Suprapubic skin (tissue), 4 donors: ENCODE measurements around the gene ANP32E. TPM values are rescaled to one million over a fixed set of nuclear protein-coding genes. Genes with fewer than 3 reads are reported as not detected.

Experiments used
- DNase-seq, 2 donors: peaks; one replicate each; pipeline ENCODE4 v3.0.0-alpha.2; 2019; ENCODE audit warnings: low spot score in 2 of 2
- H3K27ac ChIP-seq: fragments of 200-600 bp; sonication (generic); one replicate; pipeline ENCODE4 v1.5.1; 2019
- H3K27me3 ChIP-seq: fragments of 200-600 bp; sonication (generic); one replicate; pipeline ENCODE4 v1.5.1; 2019
- H3K36me3 ChIP-seq: fragments of 200-600 bp; sonication (generic); one replicate; pipeline ENCODE4 v1.5.1; 2019
- H3K4me1 ChIP-seq: fragments of 200-600 bp; sonication (generic); one replicate; pipeline ENCODE4 v1.5.1; 2019
- H3K4me3 ChIP-seq: fragments of 200-600 bp; sonication (generic); one replicate; pipeline ENCODE4 v1.5.1; 2019; ENCODE audit warnings: mild to moderate bottlenecking
- H3K9me3 ChIP-seq: fragments of 200-600 bp; sonication (generic); one replicate; pipeline ENCODE4 v1.5.1; 2019
- EP300 ChIP-seq: sonication (generic); formaldehyde crosslinking; IDR thresholded peaks from one replicate; pipeline ENCODE4 v1.6.1; 2017; ENCODE audit warnings: antibody characterized with exemption
- POLR2A ChIP-seq, 2 donors: fragments of 450-650 bp; IDR thresholded peaks; one replicate each; pipeline ENCODE4 v1.6.1; 2017; ENCODE audit warnings: antibody characterized with exemption in 2 of 2, mild to moderate bottlenecking in 2 of 2, moderate library complexity in 2 of 2
- POLR2AphosphoS5 ChIP-seq, 3 donors: sonication (generic); formaldehyde crosslinking; IDR thresholded peaks; one replicate each; pipeline ENCODE4 v1.6.1; 2017; ENCODE audit warnings: antibody characterized with exemption in 3 of 3
- WGBS: methylation state at CpG from one replicate; pipeline ENCODE4 v1.1.5; 2018; 5-methylcytosine and 5-hydroxymethylcytosine counted together
- total RNA-seq, 4 donors: library from RNA; depleted of rRNA; stranded (reverse); fragments of >200 nt; gene quantifications; one replicate each; pipeline ENCODE4 v1.1.0, GENCODE V29; 2016
- TF ChIP-seq, protein P1 (sequence below), 2 donors: fragments of 200-600 bp in 1 of 2; fragments of 450-650 bp in 1 of 2; sonication (generic) in 1 of 2; IDR thresholded peaks; one replicate each; pipeline ENCODE4 v1.5.1; 2016 to 2019; ENCODE audit warnings: antibody characterized with exemption in 2 of 2, mild to moderate bottlenecking in 1 of 2, moderate library complexity in 1 of 2

Gene ANP32E
- total RNA-seq, 4 donors from 2014 or later, result 7.5 to 17.6 (median 13.7) TPM

DNA sequence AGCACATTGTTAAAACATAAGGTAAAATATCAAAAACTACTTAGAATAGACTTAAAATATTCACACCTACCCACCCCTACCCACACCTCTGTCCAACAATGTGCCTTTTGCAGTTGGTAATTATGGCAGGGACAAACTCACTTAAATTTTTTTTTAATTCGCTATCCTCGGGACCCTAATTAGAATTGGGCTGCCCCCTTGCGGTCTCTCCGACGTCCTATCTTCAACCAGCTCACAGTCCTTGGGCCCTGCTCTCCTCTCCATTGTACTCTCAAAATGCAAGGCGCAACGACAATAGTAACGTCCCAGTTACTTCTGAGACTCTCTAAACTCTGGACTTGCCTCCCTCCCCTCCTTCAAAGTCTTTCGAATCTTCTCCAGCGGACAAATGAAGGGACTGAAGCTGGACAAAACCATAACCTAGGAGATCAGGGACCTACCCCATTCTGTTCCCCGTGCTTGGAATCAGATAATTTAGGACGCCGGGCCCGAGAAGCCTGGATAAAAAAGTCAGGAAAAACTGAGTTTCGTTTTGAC lies 45.4 kb upstream of the ANP32E start:
- under 1% methylated on average over 15 of the region's 15 CpGs for WGBS
- peaks cover 29% of the 10 kb centered on the region for H3K4me1 ChIP-seq
- H3K27ac ChIP-seq, result peak overlapping the region; percentile 98
- H3K27me3 ChIP-seq, result no peaks in the 10 kb centered on the region
- no peak for TF ChIP-seq POLR2AphosphoS5 (IDR thresholded peaks at IDR 0.05)
- TF ChIP-seq, protein P1, sequence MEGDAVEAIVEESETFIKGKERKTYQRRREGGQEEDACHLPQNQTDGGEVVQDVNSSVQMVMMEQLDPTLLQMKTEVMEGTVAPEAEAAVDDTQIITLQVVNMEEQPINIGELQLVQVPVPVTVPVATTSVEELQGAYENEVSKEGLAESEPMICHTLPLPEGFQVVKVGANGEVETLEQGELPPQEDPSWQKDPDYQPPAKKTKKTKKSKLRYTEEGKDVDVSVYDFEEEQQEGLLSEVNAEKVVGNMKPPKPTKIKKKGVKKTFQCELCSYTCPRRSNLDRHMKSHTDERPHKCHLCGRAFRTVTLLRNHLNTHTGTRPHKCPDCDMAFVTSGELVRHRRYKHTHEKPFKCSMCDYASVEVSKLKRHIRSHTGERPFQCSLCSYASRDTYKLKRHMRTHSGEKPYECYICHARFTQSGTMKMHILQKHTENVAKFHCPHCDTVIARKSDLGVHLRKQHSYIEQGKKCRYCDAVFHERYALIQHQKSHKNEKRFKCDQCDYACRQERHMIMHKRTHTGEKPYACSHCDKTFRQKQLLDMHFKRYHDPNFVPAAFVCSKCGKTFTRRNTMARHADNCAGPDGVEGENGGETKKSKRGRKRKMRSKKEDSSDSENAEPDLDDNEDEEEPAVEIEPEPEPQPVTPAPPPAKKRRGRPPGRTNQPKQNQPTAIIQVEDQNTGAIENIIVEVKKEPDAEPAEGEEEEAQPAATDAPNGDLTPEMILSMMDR (IDR thresholded peaks at IDR 0.05), result peak; percentile 44 to 64
- TF ChIP-seq EP300, result no peak
- no peak for TF ChIP-seq POLR2A (IDR thresholded peaks at IDR 0.05)
- no peaks in the 10 kb centered on the region for H3K9me3 ChIP-seq
- peaks cover 15% of the 10 kb centered on the region for H3K36me3 ChIP-seq
- H3K4me3 ChIP-seq, result peak overlapping the region; percentile 48
- no peak for DNase-seq

DNA sequence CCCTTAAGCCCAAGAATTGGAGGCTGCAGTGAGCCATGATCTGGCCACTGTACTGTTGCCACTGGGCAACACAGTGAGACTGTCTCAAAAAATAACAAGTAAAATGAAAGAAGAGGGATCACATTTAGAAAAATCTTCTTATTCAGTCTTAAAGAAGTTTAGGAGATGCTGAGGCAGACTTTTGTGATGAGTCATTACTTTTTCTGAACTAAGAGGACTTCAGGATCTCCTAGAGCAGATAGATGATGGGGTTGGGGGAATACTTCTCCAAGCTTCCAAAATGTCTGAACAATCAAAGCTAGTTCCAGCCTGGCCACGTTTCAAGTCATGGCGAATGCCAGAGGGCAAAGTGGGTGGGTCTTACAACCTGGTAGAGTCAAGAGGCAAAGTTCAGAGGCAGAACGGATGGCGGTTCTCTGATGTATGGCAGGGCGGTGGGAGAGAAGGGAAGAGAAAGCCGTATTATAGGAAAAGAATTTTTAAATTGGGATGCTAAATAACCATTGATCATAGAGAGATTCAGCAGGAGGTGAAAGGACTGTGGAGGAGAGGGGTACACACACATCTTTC lies 44.3 kb upstream of the ANP32E start:
- H3K4me3 ChIP-seq, result no peak overlapping the region
- DNase-seq, result no peak
- peaks cover 10% of the 10 kb centered on the region for H3K36me3 ChIP-seq
- no peak for TF ChIP-seq POLR2AphosphoS5 (IDR thresholded peaks at IDR 0.05)
- TF ChIP-seq EP300, result no peak
- TF ChIP-seq POLR2A (IDR thresholded peaks at IDR 0.05), result no peak
- TF ChIP-seq, protein P1 (IDR thresholded peaks at IDR 0.05), result no peak
- 61% methylated on average over 6 of the region's 6 CpGs for WGBS
- H3K27ac ChIP-seq, result peak overlapping the region; percentile 98
- no peaks in the 10 kb centered on the region for H3K9me3 ChIP-seq
- H3K4me1 ChIP-seq, result peaks cover 29% of the 10 kb centered on the region
- no peaks in the 10 kb centered on the region for H3K27me3 ChIP-seq

DNA sequence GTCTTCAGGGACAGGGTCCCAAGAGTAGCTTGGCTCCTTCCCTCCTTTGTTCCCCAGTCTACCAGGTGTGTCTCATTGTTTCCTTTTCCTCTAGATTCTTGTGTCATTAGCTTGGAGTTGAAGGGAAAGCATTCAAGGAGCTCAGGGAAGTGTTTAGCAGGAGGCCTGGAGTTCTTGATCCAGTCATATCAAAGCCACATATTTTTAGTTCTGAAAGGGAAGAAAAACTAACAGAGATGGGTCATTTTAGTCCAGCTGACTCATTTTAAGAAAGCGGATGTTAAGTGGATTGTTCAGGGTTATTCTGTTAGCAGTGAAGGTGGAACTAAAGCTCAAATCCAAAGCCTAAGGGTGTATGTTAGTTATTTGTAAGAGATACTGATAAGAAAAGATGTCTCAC lies 37.4 kb upstream of the ANP32E start:
- Histone ChIP-seq H3K36me3 (no peaks in the 10 kb centered on the region), H3K27me3 (no peaks in the 10 kb centered on the region), H3K4me1 (peaks cover 12% of the 10 kb centered on the region), H3K27ac (no peak overlapping the region), H3K4me3 (no peak overlapping the region), H3K9me3 (no peaks in the 10 kb centered on the region)
- TF ChIP-seq, protein P1 (IDR thresholded peaks at IDR 0.05), result no peak
- TF ChIP-seq POLR2AphosphoS5 (IDR thresholded peaks at IDR 0.05), result no peak
- TF ChIP-seq EP300, result no peak
- WGBS, result 73% methylated on average over 1 of the region's 1 CpG
- no peak for DNase-seq

DNA sequence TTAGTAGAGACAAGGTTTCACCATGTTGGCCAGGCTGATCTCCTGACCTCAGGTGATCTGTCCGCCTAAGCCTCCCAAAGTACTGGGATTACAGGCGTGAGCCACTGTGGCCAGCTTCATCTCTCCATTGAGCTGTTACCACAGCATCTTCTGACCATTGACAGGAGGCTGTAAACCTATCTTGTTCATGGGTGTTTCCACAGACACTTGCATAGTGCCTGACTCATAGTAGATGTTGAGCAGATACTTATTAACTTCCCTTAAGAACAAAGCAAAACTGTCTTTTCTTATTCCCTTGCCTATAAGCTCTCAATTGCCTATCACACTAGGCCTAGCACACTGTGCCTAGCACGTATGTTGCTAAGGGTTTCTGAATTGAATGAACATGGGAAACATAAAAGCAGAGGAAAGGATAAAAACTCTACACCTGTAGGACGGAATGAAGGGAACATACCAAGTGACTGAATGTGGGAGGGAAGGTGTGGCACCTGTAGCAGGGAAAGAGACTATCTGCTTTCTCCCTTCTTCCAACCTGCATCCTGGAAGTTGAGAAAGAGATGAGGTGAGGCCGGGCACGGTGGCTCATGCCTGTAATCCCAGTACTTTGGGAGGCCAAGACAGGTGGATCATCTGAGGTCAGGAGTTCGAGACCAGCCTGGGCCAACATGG lies 35.5 kb upstream of the ANP32E start:
- peaks cover 6% of the 10 kb centered on the region for H3K36me3 ChIP-seq
- H3K4me1 ChIP-seq, result peaks cover 28% of the 10 kb centered on the region
- H3K27me3 ChIP-seq, result no peaks in the 10 kb centered on the region
- no peak overlapping the region for H3K27ac ChIP-seq
- no peak overlapping the region for H3K4me3 ChIP-seq
- TF ChIP-seq POLR2A (IDR thresholded peaks at IDR 0.05), result no peak
- TF ChIP-seq, protein P1 (IDR thresholded peaks at IDR 0.05), result no peak
- TF ChIP-seq POLR2AphosphoS5 (IDR thresholded peaks at IDR 0.05), result no peak
- TF ChIP-seq EP300, result no peak
- whole genome bisulfite sequencing, result 86% methylated on average over 7 of the region's 7 CpGs
- no peaks in the 10 kb centered on the region for H3K9me3 ChIP-seq
- no peak for DNase-seq

DNA sequence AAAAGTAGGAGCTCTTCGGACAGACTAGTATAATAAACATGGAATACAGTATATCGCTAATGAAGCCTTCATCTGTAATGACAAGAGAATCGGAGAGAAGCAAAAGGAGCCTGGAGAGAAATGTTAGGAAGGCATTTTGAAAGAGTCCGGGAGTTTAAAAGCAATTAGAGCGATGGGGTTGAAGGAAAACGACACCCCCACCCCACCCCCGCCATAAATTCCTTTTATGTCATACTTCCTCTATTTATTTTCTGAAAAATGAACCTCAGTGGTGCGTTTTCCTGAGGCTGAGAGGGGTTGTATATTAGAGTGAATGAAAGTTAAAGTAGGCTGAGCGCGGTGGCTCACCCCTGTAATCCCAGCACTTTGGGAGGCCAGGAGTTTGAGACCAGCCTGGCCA lies 33.5 kb upstream of the ANP32E start:
- Histone ChIP-seq H3K4me3 (peak overlapping the region; percentile 93), H3K36me3 (peaks cover 26% of the 10 kb centered on the region), H3K27me3 (no peaks in the 10 kb centered on the region), H3K27ac (peak overlapping the region; percentile 96), H3K4me1 (peaks cover 28% of the 10 kb centered on the region), H3K9me3 (no peaks in the 10 kb centered on the region)
- WGBS, result 33% methylated on average over 10 of the region's 10 CpGs
- TF ChIP-seq POLR2AphosphoS5 (IDR thresholded peaks at IDR 0.05), result no peak
- no peak for TF ChIP-seq EP300
- TF ChIP-seq, protein P1 (IDR thresholded peaks at IDR 0.05), result no peak
- no peak for TF ChIP-seq POLR2A (IDR thresholded peaks at IDR 0.05)
- no peak for DNase-seq
